Bronchial epithelial cell (primary cell): ENCODE results near the gene RMC1. TPM values are rescaled to one million over a fixed set of nuclear protein-coding genes. Genes with fewer than 3 reads are reported as not detected.
"Not testable (repeated sequence)": the region's sequence is repeated elsewhere in the genome, so short reads cannot be mapped to it uniquely, and the experiment has no call there.

Experiments
- DNase-seq: peaks from one replicate; pipeline ENCODE4 v3.0.0-alpha.2; 2010; ENCODE audit warnings: low read depth
- FAIRE-seq: peaks from 2 replicates; lab custom pipeline; 2011; peaks lifted over from hg19 to GRCh38; lab: Jason Lieb, UNC
- H3K27me3 ChIP-seq: 2 replicates; pipeline ENCODE4 v1.5.1; 2011; ENCODE audit warnings: low read length; ENCODE audit not compliant: control insufficient read depth, insufficient read depth
- H3K36me3 ChIP-seq: 2 replicates; pipeline ENCODE4 v1.5.1; 2011; ENCODE audit warnings: low read length; ENCODE audit not compliant: control insufficient read depth, insufficient read depth
- H3K4me3 ChIP-seq: 2 replicates; pipeline ENCODE4 v1.5.1; 2011; ENCODE audit warnings: mild to moderate bottlenecking, low read depth, low read length, control low read depth
- CTCF ChIP-seq: IDR thresholded peaks from 2 replicates; pipeline ENCODE4 v1.5.1; 2011; ENCODE audit warnings: mild to moderate bottlenecking, moderate library complexity, low read length, control low read depth, inconsistent platforms; ENCODE audit not compliant: insufficient read depth, severe bottlenecking
- total RNA-seq: library from RNA; depleted of rRNA; stranded (reverse); fragments of >200 nt; gene quantifications from 2 replicates; pipeline ENCODE4 v1.2.1, GENCODE V29; 2014

The RMC1 gene
- total RNA-seq, 1 donor from 2014 or later: 27.4 TPM

GRCh38 chr18:23501626-23502025 lies 1.7 kb upstream of the RMC1 start:
- FAIRE-seq (no peak), DNase-seq (no peak)
- Histone ChIP-seq H3K4me3 (no peak overlapping the region), H3K27me3 (no peaks in the 10 kb centered on the region), H3K36me3 (peaks cover 2% of the 10 kb centered on the region)
- no peak for TF ChIP-seq CTCF

GRCh38 chr18:23502516-23503037 lies 734 bp upstream of the RMC1 start:
- H3K27me3 ChIP-seq: no peaks in the 10 kb centered on the region
- FAIRE-seq (no peak), DNase-seq (no peak)
- no peak for TF ChIP-seq CTCF
- H3K4me3 ChIP-seq: peak overlapping the region; percentile 70
- H3K36me3 ChIP-seq: peaks cover 3% of the 10 kb centered on the region

GRCh38 chr18:23503963-23504344 lies 643 bp downstream of the RMC1 start:
- FAIRE-seq: no peak
- Histone ChIP-seq H3K36me3 (peaks cover 12% of the 10 kb centered on the region), H3K27me3 (no peaks in the 10 kb centered on the region), H3K4me3 (peak overlapping the region; percentile 70)
- DNase-seq: no peak
- TF ChIP-seq CTCF: no peak

DNA sequence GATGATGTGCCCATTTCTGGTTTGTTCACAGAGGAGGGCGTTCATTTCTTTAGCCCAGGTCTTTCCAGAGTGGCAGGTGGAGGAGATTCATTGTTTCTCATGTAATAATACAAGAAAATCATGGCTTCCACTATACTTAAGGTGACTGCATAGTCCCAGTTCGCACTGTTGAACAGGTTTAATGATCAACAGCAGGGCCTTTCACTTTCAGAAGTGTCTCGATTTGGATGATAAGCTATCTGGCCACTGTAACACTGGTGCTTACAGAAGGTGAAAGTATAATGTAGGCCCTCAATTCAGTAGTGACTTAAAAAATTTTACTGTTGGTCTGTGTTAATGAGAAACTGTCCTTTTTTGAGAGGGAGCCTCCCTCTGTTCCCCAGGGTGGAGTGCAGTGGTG lies 1.4 kb downstream of the RMC1 start:
- no peak for FAIRE-seq
- Histone ChIP-seq H3K36me3 (peaks cover 12% of the 10 kb centered on the region), H3K4me3 (no peak overlapping the region), H3K27me3 (no peaks in the 10 kb centered on the region)
- DNase-seq: no peak
- TF ChIP-seq CTCF: no peak

- H3K36me3 ChIP-seq: peaks cover 12% of the 10 kb centered on the region
- TF ChIP-seq CTCF: no peak
- no peaks in the 10 kb centered on the region for H3K27me3 ChIP-seq
- FAIRE-seq: no peak
- no peak for DNase-seq
- H3K4me3 ChIP-seq: no peak overlapping the region
Measured at GRCh38 chr18:23506393-23506792, 3.1 kb downstream of the RMC1 start.

- H3K27me3 ChIP-seq, DNase-seq, H3K4me3 ChIP-seq, FAIRE-seq: not testable (repeated sequence)
- peaks cover 12% of the 10 kb centered on the region for H3K36me3 ChIP-seq
Measured at GRCh38 chr18:23510923-23511322, 7.6 kb downstream of the RMC1 start.

DNA sequence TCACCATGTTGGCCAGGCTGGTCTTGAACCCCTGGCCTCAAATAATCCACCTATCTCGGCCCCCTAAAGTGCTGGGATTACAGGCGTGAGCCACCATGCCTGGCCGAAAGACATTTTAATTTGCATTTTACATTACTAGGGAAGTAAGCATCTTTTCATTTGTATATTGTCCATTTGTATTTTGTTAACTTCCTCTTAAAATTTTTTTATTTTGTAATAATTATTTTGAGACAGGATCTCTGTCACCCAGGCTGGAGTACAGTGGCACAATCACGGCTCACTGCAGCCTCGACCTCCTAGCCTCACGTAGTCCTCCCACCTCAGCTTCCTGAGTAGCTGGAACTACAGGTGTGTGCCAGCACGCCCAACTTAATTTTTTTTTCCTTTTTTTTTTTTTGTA lies 8.9 kb downstream of the RMC1 start:
- H3K36me3 ChIP-seq: peaks cover 11% of the 10 kb centered on the region
- not testable (repeated sequence) for FAIRE-seq

More for the DNA sequence above, 8.9 kb downstream of the RMC1 start:
- DNase-seq, H3K4me3 ChIP-seq, H3K27me3 ChIP-seq: not testable (repeated sequence)
